GM21786 (cell line): Measurements from ENCODE around the gene KIAA0232.

Experiments
- ATAC-seq: cut with Tn5 transposase; IDR thresholded peaks from one replicate; pipeline ENCODE4 v1.9.1; 2021; ENCODE audit not compliant: unreplicated experiment

Gene KIAA0232

GRCh38 chr4:6847178-6847577 lies 64.7 kb downstream of the KIAA0232 start:
- ATAC-seq: no peak

GRCh38 chr4:6848717-6849305 lies 66.3 kb downstream of the KIAA0232 start:
- no peak for ATAC-seq

- ATAC-seq: no peak
These were observed 67.2 kb downstream of the KIAA0232 start for GRCh38 chr4:6849691-6850090.

GRCh38 chr4:6851431-6851830 lies 68.9 kb downstream of the KIAA0232 start:
- ATAC-seq: no peak

- ATAC-seq: no peak
These were observed 69.4 kb downstream of the KIAA0232 start for GRCh38 chr4:6851962-6852361.

GRCh38 chr4:6852582-6852981 lies 70.1 kb downstream of the KIAA0232 start:
- ATAC-seq: no peak

- ATAC-seq: peak; percentile 19
These were observed 71.7 kb downstream of the KIAA0232 start for GRCh38 chr4:6854098-6854744.

- peak; percentile 95 for ATAC-seq
These were observed 73.3 kb downstream of the KIAA0232 start for GRCh38 chr4:6855692-6856297.

- no peak for ATAC-seq
These were observed 73.9 kb downstream of the KIAA0232 start for GRCh38 chr4:6856391-6856790.

- ATAC-seq: no peak
These were observed 74.7 kb downstream of the KIAA0232 start for GRCh38 chr4:6857009-6857882.

- no peak for ATAC-seq
These were observed 76.5 kb downstream of the KIAA0232 start for GRCh38 chr4:6858997-6859396.

- ATAC-seq: no peak
These were observed 77.0 kb downstream of the KIAA0232 start for GRCh38 chr4:6859543-6859942.

GRCh38 chr4:6868386-6868785 lies 85.9 kb downstream of the KIAA0232 start:
- ATAC-seq: no peak

- ATAC-seq: no peak
These were observed 87.4 kb downstream of the KIAA0232 start for GRCh38 chr4:6869944-6870343.

GRCh38 chr4:6873291-6873690 lies 90.8 kb downstream of the KIAA0232 start:
- ATAC-seq: no peak

GRCh38 chr4:6873792-6874461 lies 91.4 kb downstream of the KIAA0232 start:
- no peak for ATAC-seq

GRCh38 chr4:6874981-6875380 lies 92.5 kb downstream of the KIAA0232 start:
- no peak for ATAC-seq

- no peak for ATAC-seq
These were observed 92.9 kb downstream of the KIAA0232 start for GRCh38 chr4:6875431-6875831.

GRCh38 chr4:6876440-6876839 lies 93.9 kb downstream of the KIAA0232 start:
- ATAC-seq: no peak

- no peak for ATAC-seq
These were observed 94.5 kb downstream of the KIAA0232 start for GRCh38 chr4:6877067-6877466.

- ATAC-seq: no peak
These were observed 96.0 kb downstream of the KIAA0232 start for GRCh38 chr4:6878451-6879059.
